OCI-LY7 (cell line): ENCODE measurements around the gene CLCN2. TPM values are rescaled to one million over a fixed set of nuclear protein-coding genes. Genes with fewer than 3 reads are reported as not detected.

Experiments
- BruUV-seq: library from RNA; stranded (reverse); fragments of 400-500 nt; replicated peaks from 2 replicates; lab custom pipeline; 2021; lab: Mats Ljungman, UMichigan
- CTCF ChIA-PET: fragments of 300-600 bp; sonication (Branson Sonifier 250); formaldehyde crosslinking; loops from one replicate; lab custom pipeline; 2022; ENCODE audit warnings: antibody characterized with exemption; ENCODE audit not compliant: unreplicated experiment; lab: Charles Lee
- POLR2A ChIA-PET: fragments of 300-600 bp; sonication (Branson Sonifier 250); formaldehyde crosslinking; loops from one replicate; lab custom pipeline; 2022; ENCODE audit warnings: antibody characterized with exemption; lab: Charles Lee
- DNase-seq: peaks from one replicate; pipeline ENCODE4 v3.0.0-alpha.2; 2015; ENCODE audit warnings: low spot score
- H2AFZ ChIP-seq: fragments of 200-600 bp; sonication (generic), shearing (Covaris generic); 2 replicates; pipeline ENCODE4 v1.6.1; 2014; ENCODE audit warnings: mild to moderate bottlenecking, antibody characterized with exemption, low read length, moderate library complexity
- H3K27ac ChIP-seq: fragments of 200-600 bp; sonication (generic); 2 replicates; pipeline ENCODE4 v1.5.1; 2014; ENCODE audit warnings: mixed run types, low read depth, mild to moderate bottlenecking, moderate library complexity, low read length, inconsistent platforms; ENCODE audit not compliant: poor library complexity, severe bottlenecking
- H3K36me3 ChIP-seq: fragments of 200-600 bp; sonication (generic); 2 replicates; pipeline ENCODE4 v1.6.1; 2014; ENCODE audit warnings: mild to moderate bottlenecking, antibody characterized with exemption, low read length, moderate library complexity, mixed read lengths; ENCODE audit not compliant: insufficient read depth
- H3K4me1 ChIP-seq: fragments of 200-600 bp; sonication (generic); 2 replicates; pipeline ENCODE4 v1.5.1; 2014; ENCODE audit warnings: mild to moderate bottlenecking, low read length; ENCODE audit not compliant: insufficient read depth, poor library complexity, severe bottlenecking
- H3K4me2 ChIP-seq: fragments of 200-600 bp; sonication (generic); 2 replicates; pipeline ENCODE4 v1.6.1; 2014; ENCODE audit warnings: mild to moderate bottlenecking, low read length
- H3K4me3 ChIP-seq: fragments of 200-600 bp; sonication (generic); 2 replicates; pipeline ENCODE4 v1.5.1; 2014; ENCODE audit warnings: mild to moderate bottlenecking, low read depth, low read length; ENCODE audit not compliant: poor library complexity, severe bottlenecking
- H3K79me2 ChIP-seq: fragments of 200-600 bp; sonication (generic); 2 replicates; pipeline ENCODE4 v1.6.1; 2016; ENCODE audit warnings: low read depth, mild to moderate bottlenecking, low read length, moderate library complexity, mixed read lengths; ENCODE audit not compliant: insufficient read depth
- H3K9me2 ChIP-seq: fragments of 200-600 bp; sonication (generic); 2 replicates; pipeline ENCODE4 v1.6.1; 2016; ENCODE audit warnings: mild to moderate bottlenecking, low read length, mixed read lengths; ENCODE audit not compliant: insufficient read depth
- H3K9me3 ChIP-seq: fragments of 200-600 bp; sonication (generic); 2 replicates; pipeline ENCODE4 v1.6.1; 2014; ENCODE audit warnings: mild to moderate bottlenecking, mixed run types, low read length, mixed read lengths
- H4K20me1 ChIP-seq: fragments of 200-600 bp; sonication (generic); 2 replicates; pipeline ENCODE4 v1.6.1; 2014; ENCODE audit warnings: mild to moderate bottlenecking, antibody characterized with exemption, low read length, moderate library complexity, mixed read lengths; ENCODE audit not compliant: insufficient read depth
- CTCF ChIP-seq: fragments of 200-600 bp; sonication (generic); conservative IDR thresholded peaks from 2 replicates; pipeline ENCODE4 v1.5.1; 2014; ENCODE audit warnings: mild to moderate bottlenecking, antibody characterized with exemption, low read length, moderate library complexity, mixed read lengths
- EZH2phosphoT487 ChIP-seq: fragments of 200-600 bp; sonication (generic); IDR thresholded peaks from 2 replicates; pipeline ENCODE4 v1.6.1; 2018; ENCODE audit warnings: low read depth, borderline replicate concordance, mild to moderate bottlenecking, mixed run types, antibody characterized with exemption, low read length, moderate library complexity, mixed read lengths
- intact Hi-C: fragments of 100-400 bp; cut with micrococcal nuclease; formaldehyde crosslinking; loops from one replicate; pipeline ENCODE4 v1.10.0; 2022; ENCODE audit not compliant: unreplicated experiment
- total RNA-seq, 2 experiments: library from RNA; depleted of rRNA in 1 of 2; stranded (reverse); fragments of >200 nt in 1 of 2; shearing (Covaris generic) in 1 of 2; gene quantifications; 2 replicates each; pipeline ENCODE4 v1.2.3, GENCODE V29; 2014 to 2022

Gene CLCN2
- total RNA-seq, 2 experiments from 2014 or later = 4.2 to 15.0 TPM

GRCh38 chr3:184314700-184315542 lies 46.5 kb downstream of the CLCN2 start:
- DNase-seq = peak; percentile 52
- H3K4me1 ChIP-seq = peaks cover 25% of the 10 kb centered on the region
- H3K9me3 ChIP-seq = no peaks in the 10 kb centered on the region
- no TSS peak for BruUV-seq
- H3K4me3 ChIP-seq = peak overlapping the region; percentile 97
- TF ChIP-seq CTCF (no peak), EZH2phosphoT487 (no peak)
- peaks cover 51% of the 10 kb centered on the region for H3K79me2 ChIP-seq
- intact Hi-C loops = loop anchor here (1.0 to 5.0 kb wide), 3 partner anchors 16 to 158 kb away; partner anchors contain the start of genes DVL3 and PSMD2
- H3K36me3 ChIP-seq = peaks cover 56% of the 10 kb centered on the region
- H3K4me2 ChIP-seq = peak overlapping the region; percentile 100
- H2AFZ ChIP-seq = no peak overlapping the region
- CTCF ChIA-PET = interaction anchor here (0.6 kb wide), 1 partner anchor 70 kb away, joined by 3 read pairs; no protein-coding TSS in a partner anchor
- peaks cover 33% of the 10 kb centered on the region for H4K20me1 ChIP-seq
- peak overlapping the region; percentile 62 for H3K27ac ChIP-seq
- no peaks in the 10 kb centered on the region for H3K9me2 ChIP-seq
- POLR2A ChIA-PET = no interaction called here

- POLR2A ChIA-PET = no interaction called here
- BruUV-seq = no TSS peak
These were observed 47.1 kb downstream of the CLCN2 start, which contains the start of gene EIF4G1 for GRCh38 chr3:184314363-184314699. TSS of gene EIF4G1 (plus strand) at chr3:184314606. CDS start at chr3:184315797, 1,191 bp downstream.

More at GRCh38 chr3:184314363-184314699, 47.1 kb downstream of the CLCN2 start, which contains the start of gene EIF4G1:
- peaks cover 52% of the 10 kb centered on the region for H3K36me3 ChIP-seq
- peak within 1 kb of the TSS; percentile 62 for H3K27ac ChIP-seq
- H2AFZ ChIP-seq = peak within 1 kb of the TSS; percentile 85
- CTCF ChIA-PET = no interaction called here
- H3K4me1 ChIP-seq = peaks cover 25% of the 10 kb centered on the region
- peak within 1 kb of the TSS; percentile 97 for H3K4me3 ChIP-seq
- H3K9me3 ChIP-seq = no peaks in the 10 kb centered on the region
- peaks cover 47% of the 10 kb centered on the region for H3K79me2 ChIP-seq
- DNase-seq = peak; percentile 94
- H3K9me2 ChIP-seq = no peaks in the 10 kb centered on the region
- peak within 1 kb of the TSS; percentile 100 for H3K4me2 ChIP-seq
- intact Hi-C loops = loop anchor here (1.0 to 5.0 kb wide), 3 partner anchors 15 to 157 kb away; partner anchors contain the start of genes DVL3 and PSMD2
- no peak for TF ChIP-seq EZH2phosphoT487
- TF ChIP-seq CTCF = no peak
- peaks cover 33% of the 10 kb centered on the region for H4K20me1 ChIP-seq
